ENCODE results near the gene LHPP. TPM values are rescaled to one million over a fixed set of nuclear protein-coding genes. Genes with fewer than 3 reads are reported as not detected.

LHPP gene
- total and polyA plus RNA-seq, 9 donors: 4.3 to 19.9 (median 12.6) TPM

- WGBS, 3 donors: 86 to 87% (median 86%) methylated on average over 12 of the region's 12 CpGs
- Histone ChIP-seq H3K9me3 (no peaks in the 10 kb centered on the region), H3K4me3 (no peak overlapping the region), H3K27ac (no peak overlapping the region), H3K4me1 (ENCODE audit: insufficient read depth) (no peaks in the 10 kb centered on the region), H3K27me3 (no peaks in the 10 kb centered on the region), H3K36me3 (no peaks in the 10 kb centered on the region)
- TF ChIP-seq EP300 (IDR thresholded peaks at IDR 0.05) (no peak), CTCF (IDR thresholded peaks at IDR 0.05) (no peak), POLR2A (IDR thresholded peaks at IDR 0.05) (no peak)
- intact Hi-C loops (cut with DNase I): no loop called here
- DNase-seq: no peak
Observed at GRCh38 chr10:124422742-124423141, 38.9 kb upstream of the LHPP start.

GRCh38 chr10:124423813-124424212, 37.8 kb upstream of the LHPP start:
- intact Hi-C loops (cut with DNase I): no loop called here
- TF ChIP-seq POLR2A (IDR thresholded peaks at IDR 0.05): no peak
- TF ChIP-seq EP300 (IDR thresholded peaks at IDR 0.05): no peak
- TF ChIP-seq CTCF (IDR thresholded peaks at IDR 0.05): no peak
- H3K9me3 ChIP-seq: no peaks in the 10 kb centered on the region
- DNase-seq: no peak
- WGBS, 3 donors: 75 to 80% (median 79%) methylated on average over 5 of the region's 5 CpGs
- H3K4me3 ChIP-seq: no peak overlapping the region
- H3K27ac ChIP-seq: no peak overlapping the region
- no peaks in the 10 kb centered on the region for H3K4me1 ChIP-seq (ENCODE audit: insufficient read depth)
- no peaks in the 10 kb centered on the region for H3K36me3 ChIP-seq
- H3K27me3 ChIP-seq: no peaks in the 10 kb centered on the region

- H3K4me1 ChIP-seq (ENCODE audit: insufficient read depth): no peaks in the 10 kb centered on the region
- TF ChIP-seq POLR2A (IDR thresholded peaks at IDR 0.05) (no peak), EP300 (IDR thresholded peaks at IDR 0.05) (no peak), CTCF (IDR thresholded peaks at IDR 0.05) (no peak)
- no peaks in the 10 kb centered on the region for H3K36me3 ChIP-seq
- intact Hi-C loops (cut with DNase I): no loop called here
- H3K4me3 ChIP-seq: no peak overlapping the region
- no peaks in the 10 kb centered on the region for H3K9me3 ChIP-seq
- no peaks in the 10 kb centered on the region for H3K27me3 ChIP-seq
- H3K27ac ChIP-seq: no peak overlapping the region
- 75 to 89% (median 85%) methylated on average over 4 of the region's 4 CpGs for WGBS, 3 donors
- no peak for DNase-seq
Observed at GRCh38 chr10:124425227-124425962, 36.2 kb upstream of the LHPP start.

GRCh38 chr10:124428207-124428777, 33.3 kb upstream of the LHPP start:
- TF ChIP-seq CTCF (IDR thresholded peaks at IDR 0.05) (no peak), EP300 (IDR thresholded peaks at IDR 0.05) (no peak), POLR2A (IDR thresholded peaks at IDR 0.05) (no peak)
- intact Hi-C loops (cut with DNase I): no loop called here
- no peak for DNase-seq
- no peaks in the 10 kb centered on the region for H3K36me3 ChIP-seq
- H3K4me1 ChIP-seq (ENCODE audit: insufficient read depth): no peaks in the 10 kb centered on the region
- 29 to 41% (median 35%) methylated on average over 3 of the region's 3 CpGs for WGBS, 3 donors
- no peak overlapping the region for H3K4me3 ChIP-seq
- no peaks in the 10 kb centered on the region for H3K27me3 ChIP-seq
- no peaks in the 10 kb centered on the region for H3K9me3 ChIP-seq
- no peak overlapping the region for H3K27ac ChIP-seq
